GM19238 (cell line): ENCODE results near the gene PNLIPRP3.

Experiments
- DNase-seq: peaks from one replicate; pipeline ENCODE4 v3.0.0; 2011; ENCODE audit warnings: low spot score; ENCODE audit not compliant: insufficient read length

Gene PNLIPRP3

GRCh38 chr10:116504786-116505185, 77.1 kb downstream of the PNLIPRP3 start:
- DNase-seq, result no peak

- DNase-seq, result no peak
Measured at GRCh38 chr10:116510565-116510964, 82.9 kb downstream of the PNLIPRP3 start.

- no peak for DNase-seq
Measured at GRCh38 chr10:116511365-116511764, 83.7 kb downstream of the PNLIPRP3 start.

- DNase-seq, result no peak
Measured at GRCh38 chr10:116521424-116522290, 94.0 kb downstream of the PNLIPRP3 start.

- no peak for DNase-seq
Measured at GRCh38 chr10:116522803-116523381, 95.2 kb downstream of the PNLIPRP3 start.

- no peak for DNase-seq
Measured at GRCh38 chr10:116524736-116525135, 97.1 kb downstream of the PNLIPRP3 start.

- no peak for DNase-seq
Measured at GRCh38 chr10:116526219-116526618, 98.6 kb downstream of the PNLIPRP3 start.
